ENCODE measurements around the gene ANXA9. TPM values are rescaled to one million over a fixed set of nuclear protein-coding genes. Genes with fewer than 3 reads are reported as not detected.

Gene ANXA9
- total RNA-seq, 1 experiment from 2014 or later, result 2.7 TPM

- no peak for TF ChIP-seq CBX3 (IDR thresholded peaks at IDR 0.05; ENCODE audit: low read depth)
- no peak for TF ChIP-seq CEBPB (IDR thresholded peaks at IDR 0.05; ENCODE audit: low read depth)
- TF ChIP-seq ATF3 (IDR thresholded peaks at IDR 0.05), result no peak
- no peak for TF ChIP-seq EZH2phosphoT487 (IDR thresholded peaks at IDR 0.05; ENCODE audit: borderline replicate concordance)
- TF ChIP-seq REST (IDR thresholded peaks at IDR 0.05; ENCODE audit: low read depth), result no peak
- no peak for TF ChIP-seq SP1 (IDR thresholded peaks at IDR 0.05; ENCODE audit: low read depth)
- no peak for TF ChIP-seq ZFX (IDR thresholded peaks at IDR 0.05)
- no peak for TF ChIP-seq SRF (IDR thresholded peaks at IDR 0.05; ENCODE audit: low read depth)
- no peak for TF ChIP-seq POLR2A (IDR thresholded peaks at IDR 0.05; ENCODE audit: borderline replicate concordance, extremely low read depth, insufficient read depth, insufficient read length)
- no peak for TF ChIP-seq EGR1 (IDR thresholded peaks at IDR 0.05; ENCODE audit: low read depth)
- TF ChIP-seq CTCF (IDR thresholded peaks at IDR 0.05 in 2 of 3, conservative IDR thresholded peaks at IDR 0.05 in 1 of 3; ENCODE audit: borderline replicate concordance in 1 of 3, insufficient read depth in 1 of 3, low read depth in 2 of 3, low read length in 2 of 3), result no peak
- no peak for TF ChIP-seq TCF7L2 (IDR thresholded peaks at IDR 0.05; ENCODE audit: borderline replicate concordance, extremely low read depth, insufficient read depth, insufficient read length)
- TF ChIP-seq RAD21 (IDR thresholded peaks at IDR 0.05; ENCODE audit: low read depth), result no peak
- no peak for TF ChIP-seq JUND (IDR thresholded peaks at IDR 0.05)
- TF ChIP-seq FOSL1 (IDR thresholded peaks at IDR 0.05; ENCODE audit: low read depth), result no peak
- TF ChIP-seq ZNF274 (IDR thresholded peaks at IDR 0.05; ENCODE audit: low read depth, low read length), result no peak
- TF ChIP-seq MAX (IDR thresholded peaks at IDR 0.05), result no peak
- no peak overlapping the region for H3K4me2 ChIP-seq (ENCODE audit: low read length)
- no peaks in the 10 kb centered on the region for H3K27me3 ChIP-seq (ENCODE audit: insufficient read depth, low read length)
- ATAC-seq (no peak), DNase-seq (ENCODE audit: low read depth, low spot score) (no peak)
- H2AFZ ChIP-seq (ENCODE audit: low read depth, low read length, poor library complexity, severe bottlenecking), result no peak overlapping the region
- H3K27ac ChIP-seq (ENCODE audit: low read depth, low read length), result no peak overlapping the region
- H3K9me3 ChIP-seq (ENCODE audit: control insufficient read depth in 1 of 2, insufficient read depth in 1 of 2, low read depth in 1 of 2, low read length in 2 of 2), result no peaks in the 10 kb centered on the region
- H3K9me2 ChIP-seq (ENCODE audit: insufficient read depth), result no peaks in the 10 kb centered on the region
- ChIA-PET RAD21 (ENCODE audit: low non-redundant PET in 1 of 2, low total read pairs in 2 of 2, uncharacterized antibody in 2 of 2, unreplicated experiment in 2 of 2) (no interaction called here), CTCF (no interaction called here), POLR2A (no interaction called here)
- H3K9ac ChIP-seq (ENCODE audit: low read length), result no peak overlapping the region
- intact Hi-C loops (cut with micrococcal nuclease), result no loop called here
- peaks cover 6% of the 10 kb centered on the region; the same call in 1 of the 2 replicates for H3K79me2 ChIP-seq (ENCODE audit: insufficient read depth, low read length)
- no peaks in the 10 kb centered on the region for H4K20me1 ChIP-seq (ENCODE audit: insufficient read depth)
- H3K4me1 ChIP-seq (ENCODE audit: control insufficient read depth in 1 of 2, insufficient read depth in 2 of 2, low read length in 2 of 2), result no peaks in the 10 kb centered on the region
- no TSS peak for BruUV-seq (replicated peaks)
- no peak overlapping the region for H3K4me3 ChIP-seq (replicated peaks in 1 of 2; ENCODE audit: low read depth in 1 of 2, low read length in 2 of 2)
- peaks cover 48 to 81% of the 10 kb centered on the region in 2 experiments for H3K36me3 ChIP-seq (ENCODE audit: control insufficient read depth in 1 of 2, insufficient read depth in 2 of 2, low read length in 2 of 2)
Measured at GRCh38 chr1:150963321-150964163, 18.6 kb upstream of the ANXA9 start.
